HepG2 (cell line): ENCODE measurements around the gene SLC41A3. TPM values are rescaled to one million over a fixed set of nuclear protein-coding genes. Genes with fewer than 3 reads are reported as not detected.

Source experiments
- DMAP1 ChIP-seq: IDR thresholded peaks from 2 replicates; pipeline ENCODE4 v1.6.1; 2016
- KLF9 ChIP-seq: IDR thresholded peaks from 2 replicates; pipeline ENCODE4 v1.6.1; 2016; ENCODE audit warnings: low read depth
- RBM39 ChIP-seq: fragments of 200-400 bp; formaldehyde crosslinking; IDR thresholded peaks from one replicate; pipeline ENCODE4 v1.6.1; 2018; ENCODE audit warnings: antibody characterized with exemption, mild to moderate bottlenecking, low read depth, low read length; ENCODE audit not compliant: poor library complexity, severe bottlenecking
- SP2 ChIP-seq: sonication (generic); formaldehyde crosslinking; IDR thresholded peaks from 2 replicates; pipeline ENCODE4 v1.5.1; 2020; ENCODE audit warnings: mild to moderate bottlenecking, missing genetic modification reagents
- WIZ ChIP-seq: sonication (generic); formaldehyde crosslinking; IDR thresholded peaks from 2 replicates; pipeline ENCODE4 v1.5.1; 2020; ENCODE audit warnings: mild to moderate bottlenecking, missing genetic modification reagents
- ZNF235 ChIP-seq: sonication (generic); formaldehyde crosslinking; IDR thresholded peaks from 2 replicates; pipeline ENCODE4 v1.8.1; 2023; ENCODE audit warnings: mild to moderate bottlenecking, missing genetic modification reagents, borderline replicate concordance
- ZNF446 ChIP-seq: sonication (generic); formaldehyde crosslinking; IDR thresholded peaks from 2 replicates; pipeline ENCODE4 v1.5.0; 2020; ENCODE audit warnings: mild to moderate bottlenecking, missing genetic modification reagents
- ZNF772 ChIP-seq: sonication (generic); formaldehyde crosslinking; IDR thresholded peaks from 2 replicates; pipeline ENCODE4 v1.5.0; 2020; ENCODE audit warnings: mild to moderate bottlenecking, missing genetic modification reagents
- ZNF775 ChIP-seq: sonication (generic); formaldehyde crosslinking; IDR thresholded peaks from 2 replicates; pipeline ENCODE4 v1.4.0; 2020; ENCODE audit warnings: missing genetic modification reagents, mild to moderate bottlenecking, moderate library complexity, borderline replicate concordance
- ZNF777 ChIP-seq: sonication (generic); formaldehyde crosslinking; IDR thresholded peaks from 2 replicates; pipeline ENCODE4 v1.4.0; 2020; ENCODE audit warnings: missing genetic modification reagents
- ZNF839 ChIP-seq: sonication (generic); formaldehyde crosslinking; IDR thresholded peaks from 2 replicates; pipeline ENCODE4 v1.4.0; 2020; ENCODE audit warnings: missing genetic modification reagents, mild to moderate bottlenecking, borderline replicate concordance
- polyA plus RNA-seq, 8 experiments: library from polyadenylated mRNA; depleted of rRNA in 3 of 8; stranded (reverse) in 7 of 8; unstranded in 1 of 8; fragments of >200 nt; fragmentation: Illumina TruSeq in 4 of 8; extraction: Trizol in 4 of 8; gene quantifications; 2 replicates each; pipeline versions ENCODE4 v1.2.1 to v1.2.3, GENCODE V29; 2011 to 2016; ENCODE audit warnings: low read depth in 4 of 8, missing spikeins in 1 of 8, mixed read lengths in 1 of 8; ENCODE audit not compliant: insufficient read depth in 1 of 8
- total RNA-seq, 5 experiments: library from RNA; depleted of rRNA; stranded (reverse); fragments of >200 nt; fragmentation: Illumina TruSeq; extraction: Trizol; gene quantifications; 2 replicates each; pipeline ENCODE4 v1.2.3, GENCODE V29; 2016; ENCODE audit warnings: low read depth in 1 of 5
- TF ChIP-seq, protein P1 (sequence below), 2 experiments: fragments of 450-650 bp in 1 of 2; sonication (generic) in 1 of 2; formaldehyde crosslinking; IDR thresholded peaks; 2 replicates each; pipeline versions ENCODE4 v1.5.0 to v1.8.0; 2020 to 2022; ENCODE audit warnings: mild to moderate bottlenecking in 1 of 2, missing genetic modification reagents in 1 of 2
- TF ChIP-seq, protein P2 (sequence below): sonication (generic); formaldehyde crosslinking; IDR thresholded peaks from 2 replicates; pipeline ENCODE4 v1.8.0; 2022; ENCODE audit warnings: missing genetic modification reagents, mild to moderate bottlenecking, moderate library complexity, borderline replicate concordance
- TF ChIP-seq, protein P3 (sequence below): sonication (generic); formaldehyde crosslinking; conservative IDR thresholded peaks from 2 replicates; pipeline ENCODE4 v1.4.0; 2020; ENCODE audit warnings: missing genetic modification reagents
- TF ChIP-seq, protein P4 (sequence below): sonication (generic); formaldehyde crosslinking; IDR thresholded peaks from 2 replicates; pipeline ENCODE4 v1.4.0; 2020; ENCODE audit warnings: missing genetic modification reagents
- TF ChIP-seq, protein P5 (sequence below): sonication (generic); formaldehyde crosslinking; IDR thresholded peaks from 2 replicates; pipeline ENCODE4 v1.4.0; 2020; ENCODE audit warnings: mild to moderate bottlenecking, low read depth, missing genetic modification reagents
- TF ChIP-seq, protein P6 (sequence below), 2 experiments: sonication (generic) in 1 of 2; formaldehyde crosslinking in 1 of 2; IDR thresholded peaks; 2 replicates each; pipeline versions ENCODE4 v1.4.0 to v1.6.1; 2018 to 2020; ENCODE audit warnings: missing genetic modification reagents in 2 of 2, borderline replicate concordance in 1 of 2, low read depth in 1 of 2, mild to moderate bottlenecking in 1 of 2, missing biosample characterization in 1 of 2

SLC41A3 gene
- total and polyA plus RNA-seq, 2 of the 13 experiments (the other 11 are each of a cell fraction or from before 2014, with no cell fraction given), result 26.0 to 71.1 TPM

DNA sequence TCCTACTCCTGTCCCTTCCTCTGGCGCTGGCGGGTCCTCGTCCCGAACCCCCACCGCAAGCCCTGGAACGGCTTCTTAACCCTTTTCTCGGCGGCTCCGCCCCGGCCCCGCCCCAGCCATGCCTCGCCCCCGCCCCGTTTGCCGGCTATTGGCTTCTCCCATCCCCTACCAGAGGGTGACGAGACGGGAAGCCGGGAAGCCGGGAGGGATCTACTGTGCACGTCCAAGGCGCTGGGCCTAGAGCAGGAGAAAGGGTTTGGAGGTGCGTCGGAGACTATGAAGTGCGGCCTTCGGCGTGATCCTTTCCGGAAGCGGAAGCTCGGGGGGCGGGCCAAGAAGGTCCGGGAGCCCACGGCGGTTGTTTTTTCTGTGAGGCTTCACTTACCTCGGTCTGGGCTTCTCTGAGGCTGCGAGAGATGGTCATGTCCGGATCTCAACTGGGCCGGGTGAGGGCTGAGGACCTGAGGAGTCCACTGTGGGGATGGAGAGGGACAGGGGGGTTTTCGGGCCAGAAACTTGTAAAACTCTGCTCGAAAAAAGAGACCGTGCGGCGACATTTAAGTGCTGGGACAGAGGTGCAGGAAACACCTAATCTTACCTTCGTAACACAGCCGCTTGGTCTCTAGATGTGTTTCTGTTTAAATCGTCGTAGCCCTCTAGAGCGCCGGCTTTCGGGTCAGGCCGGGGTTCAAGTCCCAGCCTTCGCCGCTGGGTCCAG, 93.5 kb downstream of the SLC41A3 start (continued):
- TF ChIP-seq, protein P1, sequence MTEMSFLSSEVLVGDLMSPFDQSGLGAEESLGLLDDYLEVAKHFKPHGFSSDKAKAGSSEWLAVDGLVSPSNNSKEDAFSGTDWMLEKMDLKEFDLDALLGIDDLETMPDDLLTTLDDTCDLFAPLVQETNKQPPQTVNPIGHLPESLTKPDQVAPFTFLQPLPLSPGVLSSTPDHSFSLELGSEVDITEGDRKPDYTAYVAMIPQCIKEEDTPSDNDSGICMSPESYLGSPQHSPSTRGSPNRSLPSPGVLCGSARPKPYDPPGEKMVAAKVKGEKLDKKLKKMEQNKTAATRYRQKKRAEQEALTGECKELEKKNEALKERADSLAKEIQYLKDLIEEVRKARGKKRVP (CRISPR knock-in tag; IDR thresholded peaks at IDR 0.05), result no peak
- TF ChIP-seq, protein P2, sequence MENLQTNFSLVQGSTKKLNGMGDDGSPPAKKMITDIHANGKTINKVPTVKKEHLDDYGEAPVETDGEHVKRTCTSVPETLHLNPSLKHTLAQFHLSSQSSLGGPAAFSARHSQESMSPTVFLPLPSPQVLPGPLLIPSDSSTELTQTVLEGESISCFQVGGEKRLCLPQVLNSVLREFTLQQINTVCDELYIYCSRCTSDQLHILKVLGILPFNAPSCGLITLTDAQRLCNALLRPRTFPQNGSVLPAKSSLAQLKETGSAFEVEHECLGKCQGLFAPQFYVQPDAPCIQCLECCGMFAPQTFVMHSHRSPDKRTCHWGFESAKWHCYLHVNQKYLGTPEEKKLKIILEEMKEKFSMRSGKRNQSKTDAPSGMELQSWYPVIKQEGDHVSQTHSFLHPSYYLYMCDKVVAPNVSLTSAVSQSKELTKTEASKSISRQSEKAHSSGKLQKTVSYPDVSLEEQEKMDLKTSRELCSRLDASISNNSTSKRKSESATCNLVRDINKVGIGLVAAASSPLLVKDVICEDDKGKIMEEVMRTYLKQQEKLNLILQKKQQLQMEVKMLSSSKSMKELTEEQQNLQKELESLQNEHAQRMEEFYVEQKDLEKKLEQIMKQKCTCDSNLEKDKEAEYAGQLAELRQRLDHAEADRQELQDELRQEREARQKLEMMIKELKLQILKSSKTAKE (CRISPR knock-in tag), result no peak
- TF ChIP-seq, protein P3, sequence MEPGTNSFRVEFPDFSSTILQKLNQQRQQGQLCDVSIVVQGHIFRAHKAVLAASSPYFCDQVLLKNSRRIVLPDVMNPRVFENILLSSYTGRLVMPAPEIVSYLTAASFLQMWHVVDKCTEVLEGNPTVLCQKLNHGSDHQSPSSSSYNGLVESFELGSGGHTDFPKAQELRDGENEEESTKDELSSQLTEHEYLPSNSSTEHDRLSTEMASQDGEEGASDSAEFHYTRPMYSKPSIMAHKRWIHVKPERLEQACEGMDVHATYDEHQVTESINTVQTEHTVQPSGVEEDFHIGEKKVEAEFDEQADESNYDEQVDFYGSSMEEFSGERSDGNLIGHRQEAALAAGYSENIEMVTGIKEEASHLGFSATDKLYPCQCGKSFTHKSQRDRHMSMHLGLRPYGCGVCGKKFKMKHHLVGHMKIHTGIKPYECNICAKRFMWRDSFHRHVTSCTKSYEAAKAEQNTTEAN (CRISPR knock-in tag), result no peak
- TF ChIP-seq RBM39, result no peak
- no peak for TF ChIP-seq ZNF235 (CRISPR knock-in tag)
- no peak for TF ChIP-seq ZNF446 (CRISPR knock-in tag)
- TF ChIP-seq, protein P4, sequence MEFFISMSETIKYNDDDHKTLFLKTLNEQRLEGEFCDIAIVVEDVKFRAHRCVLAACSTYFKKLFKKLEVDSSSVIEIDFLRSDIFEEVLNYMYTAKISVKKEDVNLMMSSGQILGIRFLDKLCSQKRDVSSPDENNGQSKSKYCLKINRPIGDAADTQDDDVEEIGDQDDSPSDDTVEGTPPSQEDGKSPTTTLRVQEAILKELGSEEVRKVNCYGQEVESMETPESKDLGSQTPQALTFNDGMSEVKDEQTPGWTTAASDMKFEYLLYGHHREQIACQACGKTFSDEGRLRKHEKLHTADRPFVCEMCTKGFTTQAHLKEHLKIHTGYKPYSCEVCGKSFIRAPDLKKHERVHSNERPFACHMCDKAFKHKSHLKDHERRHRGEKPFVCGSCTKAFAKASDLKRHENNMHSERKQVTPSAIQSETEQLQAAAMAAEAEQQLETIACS (CRISPR knock-in tag), result no peak
- TF ChIP-seq, protein P5, sequence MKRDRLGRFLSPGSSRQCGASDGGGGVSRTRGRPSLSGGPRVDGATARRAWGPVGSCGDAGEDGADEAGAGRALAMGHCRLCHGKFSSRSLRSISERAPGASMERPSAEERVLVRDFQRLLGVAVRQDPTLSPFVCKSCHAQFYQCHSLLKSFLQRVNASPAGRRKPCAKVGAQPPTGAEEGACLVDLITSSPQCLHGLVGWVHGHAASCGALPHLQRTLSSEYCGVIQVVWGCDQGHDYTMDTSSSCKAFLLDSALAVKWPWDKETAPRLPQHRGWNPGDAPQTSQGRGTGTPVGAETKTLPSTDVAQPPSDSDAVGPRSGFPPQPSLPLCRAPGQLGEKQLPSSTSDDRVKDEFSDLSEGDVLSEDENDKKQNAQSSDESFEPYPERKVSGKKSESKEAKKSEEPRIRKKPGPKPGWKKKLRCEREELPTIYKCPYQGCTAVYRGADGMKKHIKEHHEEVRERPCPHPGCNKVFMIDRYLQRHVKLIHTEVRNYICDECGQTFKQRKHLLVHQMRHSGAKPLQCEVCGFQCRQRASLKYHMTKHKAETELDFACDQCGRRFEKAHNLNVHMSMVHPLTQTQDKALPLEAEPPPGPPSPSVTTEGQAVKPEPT (CRISPR knock-in tag), result no peak
- TF ChIP-seq ZNF839 (CRISPR knock-in tag), result no peak
- no peak for TF ChIP-seq ZNF777 (CRISPR knock-in tag)
- no peak for TF ChIP-seq ZNF775 (CRISPR knock-in tag)
- TF ChIP-seq, protein P6, sequence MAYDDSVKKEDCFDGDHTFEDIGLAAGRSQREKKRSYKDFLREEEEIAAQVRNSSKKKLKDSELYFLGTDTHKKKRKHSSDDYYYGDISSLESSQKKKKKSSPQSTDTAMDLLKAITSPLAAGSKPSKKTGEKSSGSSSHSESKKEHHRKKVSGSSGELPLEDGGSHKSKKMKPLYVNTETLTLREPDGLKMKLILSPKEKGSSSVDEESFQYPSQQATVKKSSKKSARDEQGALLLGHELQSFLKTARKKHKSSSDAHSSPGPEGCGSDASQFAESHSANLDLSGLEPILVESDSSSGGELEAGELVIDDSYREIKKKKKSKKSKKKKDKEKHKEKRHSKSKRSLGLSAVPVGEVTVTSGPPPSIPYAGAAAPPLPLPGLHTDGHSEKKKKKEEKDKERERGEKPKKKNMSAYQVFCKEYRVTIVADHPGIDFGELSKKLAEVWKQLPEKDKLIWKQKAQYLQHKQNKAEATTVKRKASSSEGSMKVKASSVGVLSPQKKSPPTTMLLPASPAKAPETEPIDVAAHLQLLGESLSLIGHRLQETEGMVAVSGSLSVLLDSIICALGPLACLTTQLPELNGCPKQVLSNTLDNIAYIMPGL (CRISPR knock-in tag; IDR thresholded peaks at IDR 0.05; ENCODE audit: borderline replicate concordance in 1 of 2, low read depth in 1 of 2), result peak in 1 of 2 experiments; percentile 43; a peak in 1 of 4 replicates
- peak; percentile 65 for TF ChIP-seq SP2 (CRISPR knock-in tag)
- no peak for TF ChIP-seq KLF9 (CRISPR knock-in tag)
- TF ChIP-seq DMAP1, result no peak
- TF ChIP-seq ZNF772 (CRISPR knock-in tag), result peak; percentile 43; the same call in 1 of the 2 replicates
- peak; percentile 69; the same call in 1 of the 2 replicates for TF ChIP-seq WIZ (CRISPR knock-in tag)
